Ishikawa (cell line): ENCODE results near the gene MS4A15.
A peak's percentile ranks its signal among the peaks of the same experiment; 100 is the strongest.

Source experiments
- CEBPB ChIP-seq: IDR thresholded peaks from 2 replicates; pipeline ENCODE4 v1.6.1; 2012
- CREB1 ChIP-seq: IDR thresholded peaks from 2 replicates; pipeline ENCODE4 v1.6.1; 2012; ENCODE audit warnings: low read depth
- EGR1 ChIP-seq: IDR thresholded peaks from 2 replicates; pipeline ENCODE4 v1.6.1; 2012
- EP300 ChIP-seq: IDR thresholded peaks from 2 replicates; pipeline ENCODE4 v1.6.1; 2012; ENCODE audit warnings: borderline replicate concordance
- FOXM1 ChIP-seq: IDR thresholded peaks from 2 replicates; pipeline ENCODE4 v1.6.1; 2012; ENCODE audit warnings: low read depth, borderline replicate concordance
- NFIC ChIP-seq: IDR thresholded peaks from 2 replicates; pipeline ENCODE4 v1.6.1; 2012
- RAD21 ChIP-seq: IDR thresholded peaks from 2 replicates; pipeline ENCODE4 v1.6.1; 2012; ENCODE audit warnings: low read depth
- TAF1 ChIP-seq: IDR thresholded peaks from 2 replicates; pipeline ENCODE4 v1.6.1; 2012; ENCODE audit warnings: low read depth, mild to moderate bottlenecking
- TCF12 ChIP-seq: IDR thresholded peaks from 2 replicates; pipeline ENCODE4 v1.6.1; 2012; ENCODE audit warnings: low read depth
- TEAD4 ChIP-seq: IDR thresholded peaks from 2 replicates; pipeline ENCODE4 v1.6.1; 2012
- YY1 ChIP-seq: IDR thresholded peaks from 2 replicates; pipeline ENCODE4 v1.6.1; 2012; ENCODE audit warnings: low read depth
- ZBTB7A ChIP-seq: IDR thresholded peaks from 2 replicates; pipeline ENCODE4 v1.6.1; 2012; ENCODE audit warnings: low read depth
- TF ChIP-seq, protein P1 (sequence below): IDR thresholded peaks from 2 replicates; pipeline ENCODE4 v1.6.1; 2012
- TF ChIP-seq, protein P2 (sequence below): IDR thresholded peaks from 2 replicates; pipeline ENCODE4 v1.6.1; 2012; ENCODE audit warnings: low read depth, mild to moderate bottlenecking
- TF ChIP-seq, protein P3 (sequence below): IDR thresholded peaks from 2 replicates; pipeline ENCODE4 v1.6.1; 2012

The MS4A15 gene

DNA sequence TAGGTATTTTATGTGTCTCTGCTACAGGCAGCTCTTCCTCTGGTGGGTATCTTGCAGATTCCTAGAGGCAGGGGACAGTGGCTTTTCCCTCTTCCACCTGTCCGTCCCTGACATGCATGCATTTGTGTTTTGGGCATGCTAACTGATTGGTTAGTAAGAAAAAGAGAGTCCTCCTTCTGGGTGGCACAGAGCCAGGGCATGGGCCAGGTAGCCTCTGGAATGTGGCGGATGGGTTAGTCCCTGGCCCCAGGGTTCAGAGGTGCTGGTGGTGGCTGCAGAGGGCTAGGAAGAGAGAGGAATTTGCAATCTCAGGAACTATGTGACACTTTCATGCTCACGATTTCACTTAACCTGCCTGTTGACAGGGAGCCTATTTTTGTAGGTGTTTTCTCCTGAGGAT, 5.8 kb upstream of the MS4A15 start:
- TF ChIP-seq EGR1 = no peak
- TF ChIP-seq ZBTB7A = no peak
- TF ChIP-seq, protein P1, sequence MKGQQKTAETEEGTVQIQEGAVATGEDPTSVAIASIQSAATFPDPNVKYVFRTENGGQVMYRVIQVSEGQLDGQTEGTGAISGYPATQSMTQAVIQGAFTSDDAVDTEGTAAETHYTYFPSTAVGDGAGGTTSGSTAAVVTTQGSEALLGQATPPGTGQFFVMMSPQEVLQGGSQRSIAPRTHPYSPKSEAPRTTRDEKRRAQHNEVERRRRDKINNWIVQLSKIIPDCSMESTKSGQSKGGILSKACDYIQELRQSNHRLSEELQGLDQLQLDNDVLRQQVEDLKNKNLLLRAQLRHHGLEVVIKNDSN = no peak
- TF ChIP-seq CREB1 = no peak
- TF ChIP-seq EP300 = no peak
- TF ChIP-seq, protein P2, sequence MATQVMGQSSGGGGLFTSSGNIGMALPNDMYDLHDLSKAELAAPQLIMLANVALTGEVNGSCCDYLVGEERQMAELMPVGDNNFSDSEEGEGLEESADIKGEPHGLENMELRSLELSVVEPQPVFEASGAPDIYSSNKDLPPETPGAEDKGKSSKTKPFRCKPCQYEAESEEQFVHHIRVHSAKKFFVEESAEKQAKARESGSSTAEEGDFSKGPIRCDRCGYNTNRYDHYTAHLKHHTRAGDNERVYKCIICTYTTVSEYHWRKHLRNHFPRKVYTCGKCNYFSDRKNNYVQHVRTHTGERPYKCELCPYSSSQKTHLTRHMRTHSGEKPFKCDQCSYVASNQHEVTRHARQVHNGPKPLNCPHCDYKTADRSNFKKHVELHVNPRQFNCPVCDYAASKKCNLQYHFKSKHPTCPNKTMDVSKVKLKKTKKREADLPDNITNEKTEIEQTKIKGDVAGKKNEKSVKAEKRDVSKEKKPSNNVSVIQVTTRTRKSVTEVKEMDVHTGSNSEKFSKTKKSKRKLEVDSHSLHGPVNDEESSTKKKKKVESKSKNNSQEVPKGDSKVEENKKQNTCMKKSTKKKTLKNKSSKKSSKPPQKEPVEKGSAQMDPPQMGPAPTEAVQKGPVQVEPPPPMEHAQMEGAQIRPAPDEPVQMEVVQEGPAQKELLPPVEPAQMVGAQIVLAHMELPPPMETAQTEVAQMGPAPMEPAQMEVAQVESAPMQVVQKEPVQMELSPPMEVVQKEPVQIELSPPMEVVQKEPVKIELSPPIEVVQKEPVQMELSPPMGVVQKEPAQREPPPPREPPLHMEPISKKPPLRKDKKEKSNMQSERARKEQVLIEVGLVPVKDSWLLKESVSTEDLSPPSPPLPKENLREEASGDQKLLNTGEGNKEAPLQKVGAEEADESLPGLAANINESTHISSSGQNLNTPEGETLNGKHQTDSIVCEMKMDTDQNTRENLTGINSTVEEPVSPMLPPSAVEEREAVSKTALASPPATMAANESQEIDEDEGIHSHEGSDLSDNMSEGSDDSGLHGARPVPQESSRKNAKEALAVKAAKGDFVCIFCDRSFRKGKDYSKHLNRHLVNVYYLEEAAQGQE = no peak
- TF ChIP-seq CEBPB = no peak

DNA sequence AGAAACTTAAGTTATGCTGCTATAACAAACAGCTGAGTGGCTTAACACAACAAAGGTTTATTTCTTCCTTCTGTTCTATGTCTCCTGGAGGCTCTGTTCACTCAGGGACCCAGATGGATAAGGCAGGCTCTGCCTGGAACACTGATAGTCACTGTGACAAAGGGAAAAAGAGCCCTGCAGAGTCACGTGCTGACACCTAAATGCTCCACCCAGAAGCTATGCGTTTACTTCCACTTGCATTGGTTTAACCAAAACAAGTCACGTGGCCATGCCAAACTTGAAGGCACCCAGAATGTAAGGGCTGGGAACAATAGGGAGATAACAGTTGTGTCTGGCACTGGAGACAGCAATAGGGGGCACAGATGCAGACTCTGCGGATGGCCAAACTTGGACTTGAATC, 3.4 kb upstream of the MS4A15 start:
- TF ChIP-seq TAF1 (no peak), CEBPB (no peak), RAD21 (no peak)
- TF ChIP-seq, protein P1 = peak; percentile 70
- TF ChIP-seq, protein P3, sequence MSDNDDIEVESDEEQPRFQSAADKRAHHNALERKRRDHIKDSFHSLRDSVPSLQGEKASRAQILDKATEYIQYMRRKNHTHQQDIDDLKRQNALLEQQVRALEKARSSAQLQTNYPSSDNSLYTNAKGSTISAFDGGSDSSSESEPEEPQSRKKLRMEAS = no peak

DNA sequence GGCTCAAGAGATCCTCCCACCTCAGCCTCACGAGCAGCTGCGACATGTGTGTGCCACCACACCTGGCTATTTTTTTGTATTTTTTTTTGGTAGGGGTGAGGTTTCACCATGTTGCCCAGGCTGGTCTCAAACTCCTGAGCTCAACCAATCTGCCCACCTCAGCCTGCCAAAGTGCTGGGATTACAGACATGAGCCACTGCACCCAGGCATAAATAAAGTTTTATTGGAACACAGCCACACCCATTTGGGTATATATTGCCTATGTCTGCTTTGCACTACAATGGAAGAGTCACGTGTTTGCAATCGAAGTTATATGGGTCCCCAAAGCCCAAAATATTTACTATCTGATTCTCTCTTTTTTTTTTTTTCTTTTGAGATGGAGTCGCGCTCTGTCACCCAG, 1.8 kb upstream of the MS4A15 start:
- TF ChIP-seq CEBPB (no peak), YY1 (no peak), EGR1 (no peak), TEAD4 (no peak), TCF12 (no peak), EP300 (no peak), ZBTB7A (no peak)
- TF ChIP-seq, protein P1 = no peak

DNA sequence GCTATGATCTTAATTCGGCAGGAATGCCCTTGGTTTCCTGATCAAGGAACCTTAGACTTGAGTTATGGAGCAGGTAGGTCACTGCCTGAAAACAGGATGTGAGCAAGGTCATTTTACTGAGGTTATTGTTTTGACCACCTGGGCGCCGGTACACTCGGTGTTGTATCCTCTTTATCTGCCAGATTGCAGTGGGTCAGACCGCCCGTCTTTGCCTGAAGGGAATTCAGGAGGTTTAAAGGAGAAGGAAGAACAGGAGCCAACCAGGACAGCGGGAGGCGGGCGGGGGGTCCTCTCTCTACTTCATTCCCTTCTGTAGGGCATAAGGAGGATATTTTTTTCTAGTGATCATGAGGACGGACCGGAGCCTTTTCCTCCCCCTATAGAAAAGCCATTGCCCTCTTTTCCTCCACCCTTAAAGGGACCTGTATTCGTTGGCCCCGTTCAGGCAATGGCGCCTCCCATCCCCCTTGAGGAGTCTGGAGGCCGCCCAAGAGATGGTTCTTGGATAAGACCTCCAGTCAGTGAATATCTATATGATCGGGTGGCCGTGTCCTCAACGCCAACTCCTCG, 649 bp downstream of the MS4A15 start:
- no peak for TF ChIP-seq CEBPB
- no peak for TF ChIP-seq TCF12
- TF ChIP-seq, protein P1 = no peak
- no peak for TF ChIP-seq FOXM1

DNA sequence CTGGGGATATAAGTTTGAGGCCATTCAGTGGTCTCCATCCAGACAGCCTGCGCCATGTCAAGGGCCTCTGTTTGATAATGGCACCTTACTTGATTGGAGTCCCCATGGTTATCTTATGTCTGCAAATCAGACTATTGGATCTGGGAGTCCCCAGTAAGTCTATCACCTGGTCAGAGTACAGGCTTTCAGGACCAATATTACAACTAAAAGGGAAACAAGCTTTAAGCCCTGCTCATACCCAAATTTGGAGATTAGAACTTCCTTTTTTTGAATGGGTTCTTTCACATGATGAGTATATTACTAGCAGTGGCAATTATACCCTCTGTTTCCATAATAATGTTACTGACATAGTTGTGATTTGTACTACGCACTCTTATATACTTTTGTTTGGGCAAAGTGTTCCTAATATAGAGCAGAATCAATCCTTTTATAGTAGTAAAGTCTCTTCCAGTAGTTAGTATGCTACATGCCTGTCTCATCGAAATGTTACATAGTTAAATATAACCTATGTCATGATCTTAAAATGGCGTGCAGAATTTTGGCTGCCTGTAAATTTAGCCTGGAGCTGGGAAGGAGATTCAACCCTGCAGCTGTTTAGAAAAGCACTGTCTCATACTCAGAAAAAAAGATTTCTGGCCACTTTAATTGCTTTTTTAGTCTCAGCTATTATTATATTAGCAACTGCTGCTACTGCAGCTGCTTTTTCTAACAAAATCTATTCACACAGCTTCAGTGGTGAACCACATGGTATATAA, 4.9 kb downstream of the MS4A15 start:
- no peak for TF ChIP-seq TAF1
- no peak for TF ChIP-seq EP300
- no peak for TF ChIP-seq RAD21
- TF ChIP-seq, protein P2 = no peak
- no peak for TF ChIP-seq ZBTB7A
- TF ChIP-seq, protein P1 = no peak
- TF ChIP-seq YY1 = no peak
- no peak for TF ChIP-seq NFIC
- TF ChIP-seq CEBPB = no peak
- no peak for TF ChIP-seq CREB1
- TF ChIP-seq, protein P3 = no peak
- TF ChIP-seq TEAD4 = no peak
- TF ChIP-seq TCF12 = no peak
- no peak for TF ChIP-seq FOXM1
